Measurements from ENCODE around the gene PKIG. TPM values are rescaled to one million over a fixed set of nuclear protein-coding genes. Genes with fewer than 3 reads are reported as not detected.

PKIG gene
- total and polyA plus RNA-seq, 9 donors, result 37.0 to 114 (median 49.9) TPM

GRCh38 chr20:44646641-44647274 is 64.4 kb downstream of the PKIG start:
- TF ChIP-seq, protein P1, sequence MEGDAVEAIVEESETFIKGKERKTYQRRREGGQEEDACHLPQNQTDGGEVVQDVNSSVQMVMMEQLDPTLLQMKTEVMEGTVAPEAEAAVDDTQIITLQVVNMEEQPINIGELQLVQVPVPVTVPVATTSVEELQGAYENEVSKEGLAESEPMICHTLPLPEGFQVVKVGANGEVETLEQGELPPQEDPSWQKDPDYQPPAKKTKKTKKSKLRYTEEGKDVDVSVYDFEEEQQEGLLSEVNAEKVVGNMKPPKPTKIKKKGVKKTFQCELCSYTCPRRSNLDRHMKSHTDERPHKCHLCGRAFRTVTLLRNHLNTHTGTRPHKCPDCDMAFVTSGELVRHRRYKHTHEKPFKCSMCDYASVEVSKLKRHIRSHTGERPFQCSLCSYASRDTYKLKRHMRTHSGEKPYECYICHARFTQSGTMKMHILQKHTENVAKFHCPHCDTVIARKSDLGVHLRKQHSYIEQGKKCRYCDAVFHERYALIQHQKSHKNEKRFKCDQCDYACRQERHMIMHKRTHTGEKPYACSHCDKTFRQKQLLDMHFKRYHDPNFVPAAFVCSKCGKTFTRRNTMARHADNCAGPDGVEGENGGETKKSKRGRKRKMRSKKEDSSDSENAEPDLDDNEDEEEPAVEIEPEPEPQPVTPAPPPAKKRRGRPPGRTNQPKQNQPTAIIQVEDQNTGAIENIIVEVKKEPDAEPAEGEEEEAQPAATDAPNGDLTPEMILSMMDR (IDR thresholded peaks at IDR 0.05), result no peak
- TF ChIP-seq EP300 (IDR thresholded peaks at IDR 0.05) (no peak), POLR2A (IDR thresholded peaks at IDR 0.05) (no peak)
- Histone ChIP-seq H3K36me3 (no peaks in the 10 kb centered on the region), H3K4me3 (no peak overlapping the region), H3K4me1 (ENCODE audit: insufficient read depth) (no peaks in the 10 kb centered on the region), H3K27ac (no peak overlapping the region), H3K9me3 (no peaks in the 10 kb centered on the region), H3K27me3 (no peaks in the 10 kb centered on the region)
- DNase-seq, result no peak
- 86 to 89% (median 87%) methylated on average over 10 of the region's 10 CpGs for WGBS, 3 donors
- intact Hi-C loops (cut with DNase I), result loop anchor here in 1 of 4 donors (10.0 kb wide), 1 partner anchor 768 kb away; the partner anchor contains the start of gene PIGT

- Histone ChIP-seq H3K9me3 (no peaks in the 10 kb centered on the region), H3K36me3 (no peaks in the 10 kb centered on the region), H3K4me1 (ENCODE audit: insufficient read depth) (no peaks in the 10 kb centered on the region), H3K27me3 (no peaks in the 10 kb centered on the region), H3K27ac (no peak overlapping the region), H3K4me3 (no peak overlapping the region)
- 85 to 91% (median 87%) methylated on average over 5 of the region's 5 CpGs for WGBS, 3 donors
- intact Hi-C loops (cut with DNase I), result loop anchor here in 1 of 4 donors (10.0 kb wide), 1 partner anchor 767 kb away; the partner anchor contains the start of gene PIGT
- TF ChIP-seq, protein P1 (IDR thresholded peaks at IDR 0.05), result no peak
- TF ChIP-seq EP300 (IDR thresholded peaks at IDR 0.05), result no peak
- TF ChIP-seq POLR2A (IDR thresholded peaks at IDR 0.05), result no peak
- DNase-seq, result no peak
These were observed 65.7 kb downstream of the PKIG start for GRCh38 chr20:44648068-44648467.

GRCh38 chr20:44648579-44648978 is 66.2 kb downstream of the PKIG start:
- TF ChIP-seq, protein P1 (IDR thresholded peaks at IDR 0.05), result no peak
- TF ChIP-seq POLR2A (IDR thresholded peaks at IDR 0.05), result no peak
- TF ChIP-seq EP300 (IDR thresholded peaks at IDR 0.05), result no peak
- Histone ChIP-seq H3K27ac (no peak overlapping the region), H3K4me1 (ENCODE audit: insufficient read depth) (no peaks in the 10 kb centered on the region), H3K4me3 (no peak overlapping the region), H3K9me3 (no peaks in the 10 kb centered on the region), H3K27me3 (no peaks in the 10 kb centered on the region), H3K36me3 (no peaks in the 10 kb centered on the region)
- DNase-seq, result no peak
- intact Hi-C loops (cut with DNase I), result loop anchor here in 1 of 4 donors (10.0 kb wide), 1 partner anchor 766 kb away; the partner anchor contains the start of gene PIGT
- 76 to 84% (median 76%) methylated on average over 7 of the region's 7 CpGs for WGBS, 3 donors

- Histone ChIP-seq H3K4me1 (ENCODE audit: insufficient read depth) (no peaks in the 10 kb centered on the region), H3K9me3 (no peaks in the 10 kb centered on the region), H3K27ac (no peak overlapping the region), H3K4me3 (no peak overlapping the region), H3K36me3 (no peaks in the 10 kb centered on the region), H3K27me3 (no peaks in the 10 kb centered on the region)
- intact Hi-C loops (cut with DNase I), result loop anchor here in 1 of 4 donors (10.0 kb wide), 1 partner anchor 766 kb away; the partner anchor contains the start of gene PIGT
- TF ChIP-seq, protein P1 (IDR thresholded peaks at IDR 0.05), result no peak
- TF ChIP-seq POLR2A (IDR thresholded peaks at IDR 0.05), result no peak
- DNase-seq, result no peak
- WGBS, 3 donors, result 78 to 83% (median 79%) methylated on average over 3 of the region's 3 CpGs
These were observed 66.7 kb downstream of the PKIG start for GRCh38 chr20:44649126-44649525.

Data from ovary (tissue), 9 donors.